Activated naive CD8-positive, alpha-beta T cell treated with anti-CD3 and anti-CD28 coated beads for 36 hours (primary cell): ENCODE results near the gene SERPINA9. TPM values are rescaled to one million over a fixed set of nuclear protein-coding genes. Genes with fewer than 3 reads are reported as not detected.
A peak's percentile ranks its signal among the peaks of the same experiment; 100 is the strongest.
"Not testable (repeated sequence)": the region's sequence is repeated elsewhere in the genome, so short reads cannot be mapped to it uniquely, and the experiment has no call there.

ENCODE experiments used
- DNase-seq: peaks from one replicate; pipeline ENCODE4 v3.0.0; 2021
- H3K27ac Mint-ChIP-seq: one replicate; pipeline ENCODE4 v1.8.0; 2022; ENCODE audit warnings: mild to moderate bottlenecking, moderate library complexity, mixed read lengths
- H3K27me3 Mint-ChIP-seq: one replicate; pipeline ENCODE4 v1.8.0; 2022; ENCODE audit warnings: mild to moderate bottlenecking, mixed read lengths
- H3K36me3 Mint-ChIP-seq: one replicate; pipeline ENCODE4 v1.8.0; 2021; ENCODE audit warnings: mild to moderate bottlenecking, mixed read lengths
- H3K4me1 Mint-ChIP-seq: one replicate; pipeline ENCODE4 v1.8.0; 2021; ENCODE audit warnings: mixed read lengths
- H3K4me3 Mint-ChIP-seq: one replicate; pipeline ENCODE4 v1.8.0; 2022; ENCODE audit warnings: mild to moderate bottlenecking, moderate library complexity, mixed read lengths
- H3K9me3 Mint-ChIP-seq: one replicate; pipeline ENCODE4 v1.8.0; 2022; ENCODE audit warnings: mixed read lengths
- total RNA-seq, 2 experiments: library from RNA; stranded (reverse); gene quantifications; one replicate each; pipeline ENCODE4 v1.2.3, GENCODE V29; 2021

Gene SERPINA9
- total RNA-seq, 2 experiments from 2014 or later: not detected

GRCh38 chr14:94441130-94441529, 34.9 kb downstream of the SERPINA9 start:
- H3K4me3 Mint-ChIP-seq: no peak overlapping the region
- no peaks in the 10 kb centered on the region for H3K9me3 Mint-ChIP-seq
- no peaks in the 10 kb centered on the region for H3K4me1 Mint-ChIP-seq
- no peak overlapping the region for H3K27ac Mint-ChIP-seq
- no peaks in the 10 kb centered on the region for H3K36me3 Mint-ChIP-seq
- no peak for DNase-seq
- peaks cover 11% of the 10 kb centered on the region for H3K27me3 Mint-ChIP-seq

DNA sequence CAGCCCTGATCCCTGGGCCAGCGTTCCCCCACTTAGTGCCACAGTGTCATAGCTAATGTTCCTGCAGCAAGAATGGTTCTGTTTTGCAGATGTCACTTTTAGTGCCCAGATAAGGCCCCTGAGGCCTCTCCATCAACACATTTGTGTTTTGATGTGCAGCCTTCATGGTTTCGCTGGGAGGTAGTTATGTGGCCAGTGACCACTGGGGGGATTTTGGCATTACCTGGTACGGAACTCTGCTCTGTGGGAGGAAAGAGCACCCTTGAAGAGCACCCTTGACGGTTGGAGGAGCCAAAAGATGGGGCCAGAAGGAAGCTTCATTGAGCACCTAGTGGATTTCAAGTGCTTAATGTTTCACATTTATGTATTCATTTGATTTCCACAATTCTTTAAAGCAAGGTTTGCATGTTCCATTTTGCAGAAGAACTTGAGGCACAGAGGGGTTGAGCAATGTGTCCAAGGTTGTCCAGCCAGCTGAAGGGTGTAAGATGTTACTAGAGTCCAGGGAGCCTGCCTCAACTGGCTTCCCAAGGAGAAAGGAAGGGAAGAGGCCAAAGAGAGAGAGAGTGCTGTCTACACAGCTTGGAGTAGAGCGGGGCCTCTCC, 36.4 kb downstream of the SERPINA9 start:
- H3K4me1 Mint-ChIP-seq: no peaks in the 10 kb centered on the region
- H3K27ac Mint-ChIP-seq: no peak overlapping the region
- H3K36me3 Mint-ChIP-seq: no peaks in the 10 kb centered on the region
- H3K4me3 Mint-ChIP-seq: no peak overlapping the region
- peaks cover 24% of the 10 kb centered on the region for H3K27me3 Mint-ChIP-seq
- no peaks in the 10 kb centered on the region for H3K9me3 Mint-ChIP-seq
- DNase-seq: no peak

DNA sequence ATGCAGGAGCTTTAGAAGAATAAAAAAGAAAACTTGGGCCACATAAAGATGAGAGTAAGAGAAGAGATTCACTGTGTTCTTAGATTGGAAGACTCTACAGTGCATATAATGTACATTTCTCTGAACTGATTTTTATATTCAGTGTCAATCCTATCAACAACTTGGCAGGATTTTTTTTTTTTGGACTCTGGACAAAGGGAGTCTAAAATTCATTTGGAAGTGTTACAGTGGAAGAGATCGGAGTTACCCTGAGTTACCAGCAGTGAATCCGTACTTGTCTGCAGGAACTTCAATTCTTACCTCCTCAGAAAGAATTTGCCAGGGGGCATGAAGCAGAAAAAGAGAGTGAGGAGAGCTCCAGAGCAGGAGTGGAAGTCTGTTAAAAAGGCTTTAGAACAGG, 47.4 kb downstream of the SERPINA9 start:
- H3K4me3 Mint-ChIP-seq: no peak overlapping the region
- peaks cover 15% of the 10 kb centered on the region for H3K27me3 Mint-ChIP-seq
- H3K9me3 Mint-ChIP-seq: peaks cover 6% of the 10 kb centered on the region
- H3K4me1 Mint-ChIP-seq: no peaks in the 10 kb centered on the region
- no peak for DNase-seq
- no peaks in the 10 kb centered on the region for H3K36me3 Mint-ChIP-seq
- no peak overlapping the region for H3K27ac Mint-ChIP-seq

- Mint-ChIP-seq H3K27ac (no peak overlapping the region), H3K9me3 (peaks cover 6% of the 10 kb centered on the region), H3K4me1 (no peaks in the 10 kb centered on the region), H3K27me3 (peaks cover 27% of the 10 kb centered on the region), H3K4me3 (no peak overlapping the region), H3K36me3 (no peaks in the 10 kb centered on the region)
- no peak for DNase-seq
These were observed 48.9 kb downstream of the SERPINA9 start for GRCh38 chr14:94427016-94427613.

GRCh38 chr14:94426526-94426925, 49.5 kb downstream of the SERPINA9 start:
- Mint-ChIP-seq H3K4me3 (no peak overlapping the region), H3K9me3 (peaks cover 6% of the 10 kb centered on the region), H3K27me3 (peaks cover 29% of the 10 kb centered on the region), H3K27ac (no peak overlapping the region), H3K36me3 (no peaks in the 10 kb centered on the region), H3K4me1 (no peaks in the 10 kb centered on the region)
- no peak for DNase-seq

DNA sequence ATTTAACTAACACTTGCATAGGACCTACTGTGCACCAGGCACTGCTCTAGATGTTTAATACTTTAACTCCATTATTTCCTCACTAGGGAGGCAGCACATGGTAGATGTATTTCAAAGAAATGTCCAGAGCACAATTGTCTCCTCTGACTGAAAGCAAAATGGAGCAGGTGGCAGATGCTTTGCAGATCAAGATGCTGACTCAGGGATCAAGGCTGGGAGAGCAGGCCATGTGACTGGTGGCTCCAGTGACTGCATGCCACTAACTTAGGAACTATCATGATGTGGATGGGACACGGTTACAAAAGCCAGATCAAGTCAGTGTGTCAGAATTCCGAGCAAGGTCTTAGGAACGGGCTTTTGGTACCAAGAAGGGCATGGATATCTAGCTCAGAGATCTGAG, 51.6 kb downstream of the SERPINA9 start:
- no peaks in the 10 kb centered on the region for H3K4me1 Mint-ChIP-seq
- H3K27ac Mint-ChIP-seq: no peak overlapping the region
- H3K36me3 Mint-ChIP-seq: no peaks in the 10 kb centered on the region
- H3K9me3 Mint-ChIP-seq: peaks cover 3% of the 10 kb centered on the region
- H3K4me3 Mint-ChIP-seq: no peak overlapping the region
- peaks cover 34% of the 10 kb centered on the region for H3K27me3 Mint-ChIP-seq
- no peak for DNase-seq

- peak; percentile 20 for DNase-seq
- H3K9me3 Mint-ChIP-seq: peaks cover 4% of the 10 kb centered on the region
- H3K27me3 Mint-ChIP-seq: peaks cover 34% of the 10 kb centered on the region
- H3K4me1 Mint-ChIP-seq: no peaks in the 10 kb centered on the region
- H3K36me3 Mint-ChIP-seq: no peaks in the 10 kb centered on the region
- no peak overlapping the region for H3K4me3 Mint-ChIP-seq
- no peak overlapping the region for H3K27ac Mint-ChIP-seq
These were observed 52.4 kb downstream of the SERPINA9 start for GRCh38 chr14:94423453-94424056.

GRCh38 chr14:94421316-94421715, 54.7 kb downstream of the SERPINA9 start:
- H3K27ac Mint-ChIP-seq: no peak overlapping the region
- peaks cover 10% of the 10 kb centered on the region for H3K9me3 Mint-ChIP-seq
- DNase-seq: no peak
- peaks cover 34% of the 10 kb centered on the region for H3K27me3 Mint-ChIP-seq
- no peak overlapping the region for H3K4me3 Mint-ChIP-seq
- no peaks in the 10 kb centered on the region for H3K4me1 Mint-ChIP-seq
- no peaks in the 10 kb centered on the region for H3K36me3 Mint-ChIP-seq

DNA sequence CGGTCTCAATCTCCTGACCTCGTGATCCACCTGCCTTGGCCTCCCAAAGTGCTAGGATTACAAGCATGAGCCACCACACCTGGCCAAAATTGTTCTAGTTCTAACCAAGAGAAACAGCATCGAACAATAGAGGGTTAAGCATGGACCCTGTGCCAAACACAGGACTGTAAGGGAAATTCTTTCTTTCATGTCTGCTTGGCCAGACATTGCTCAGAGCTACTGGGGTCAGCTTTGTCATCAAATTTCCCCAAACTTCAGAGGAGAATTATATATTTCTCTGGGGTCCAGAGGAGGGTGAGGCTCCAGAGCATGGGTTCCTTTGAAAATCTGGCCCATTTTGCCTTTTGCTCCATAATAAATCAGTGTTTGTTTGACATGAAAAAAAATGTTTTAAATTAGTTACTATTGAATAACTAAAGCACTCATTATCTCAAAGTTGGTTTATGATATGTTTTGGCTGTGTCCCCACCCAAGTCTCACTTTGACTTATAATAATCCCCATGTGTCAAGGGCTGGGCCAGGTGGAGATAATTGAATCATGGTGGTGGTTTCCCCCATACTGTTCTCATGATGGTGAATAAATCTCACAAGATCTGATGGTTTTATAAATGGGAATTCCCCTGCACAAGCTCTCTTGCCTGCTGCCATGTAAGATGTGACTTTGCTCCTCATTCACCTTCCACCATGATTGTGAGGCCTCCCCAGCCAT, 58.3 kb downstream of the SERPINA9 start:
- Mint-ChIP-seq H3K27me3 (peaks cover 15% of the 10 kb centered on the region), H3K9me3 (peaks cover 12% of the 10 kb centered on the region)
- DNase-seq, H3K27ac Mint-ChIP-seq, H3K36me3 Mint-ChIP-seq, H3K4me3 Mint-ChIP-seq, H3K4me1 Mint-ChIP-seq: not testable (repeated sequence)

Other genes starting within 250 kb of the SERPINA9 start
- not detected for gene SERPINA10, start 182.9 kb downstream of the SERPINA9 start, total RNA-seq
- not detected for gene SERPINA6, start 152.9 kb downstream of the SERPINA9 start, total RNA-seq
- gene SERPINA2, start 109.5 kb downstream of the SERPINA9 start, total RNA-seq: not detected
- gene SERPINA1, start 87.6 kb downstream of the SERPINA9 start, total RNA-seq: 1 to 10 TPM; 1.1 to 1.3 TPM
- gene SERPINA11, start 23.4 kb downstream of the SERPINA9 start, total RNA-seq: not detected
- gene SERPINA12, start 33.3 kb upstream of the SERPINA9 start, total RNA-seq: not detected
- not detected for gene SERPINA4, start 85.2 kb upstream of the SERPINA9 start, total RNA-seq
- not detected for gene SERPINA5, start 105.2 kb upstream of the SERPINA9 start, total RNA-seq
- gene SERPINA3, start 136.2 kb upstream of the SERPINA9 start, total RNA-seq: not detected